Measurements from ENCODE around the gene GATAD2B. TPM values are rescaled to one million over a fixed set of nuclear protein-coding genes. Genes with fewer than 3 reads are reported as not detected.
A peak's percentile ranks its signal among the peaks of the same experiment; 100 is the strongest.

The GATAD2B gene
- total RNA-seq, 1 experiment from 2014 or later: 46.9 TPM

- TF ChIP-seq IRF1 (CRISPR knock-in tag; IDR thresholded peaks at IDR 0.05): no peak
- no peak for TF ChIP-seq GTF2I (CRISPR knock-in tag; conservative IDR thresholded peaks at IDR 0.05)
- TF ChIP-seq ZNF138 (CRISPR knock-in tag; conservative IDR thresholded peaks at IDR 0.05): no peak
- TF ChIP-seq ZNF317 (CRISPR knock-in tag; IDR thresholded peaks at IDR 0.05; ENCODE audit: borderline replicate concordance, low read depth): no peak
- no peak for TF ChIP-seq ZNF532 (CRISPR knock-in tag; IDR thresholded peaks at IDR 0.05; ENCODE audit: borderline replicate concordance)
- TF ChIP-seq RORB (CRISPR knock-in tag; IDR thresholded peaks at IDR 0.05): no peak
- no peak for TF ChIP-seq ZMAT4 (CRISPR knock-in tag; IDR thresholded peaks at IDR 0.05)
- no peak for TF ChIP-seq ZNF281 (CRISPR knock-in tag; IDR thresholded peaks at IDR 0.05)
These were observed 6.1 kb upstream of the GATAD2B start (continued) for GRCh38 chr1:153928791-153929341.

GRCh38 chr1:153928245-153928644 is 5.5 kb upstream of the GATAD2B start:
- Mint-ChIP-seq H3K27ac (peak overlapping the region; percentile 46), H3K36me3 (peaks cover 9% of the 10 kb centered on the region), H3K4me3 (no peak overlapping the region), H3K9me3 (no peaks in the 10 kb centered on the region), H3K4me1 (peaks cover 3% of the 10 kb centered on the region), H3K27me3 (ENCODE audit: low read depth) (no peaks in the 10 kb centered on the region)
- ATAC-seq: no peak
- ChIA-PET POLR2A (interaction anchor here (1.2 kb wide), 1 partner anchor 18 kb away, joined by 4 read pairs; no protein-coding TSS in a partner anchor), CTCF (interaction anchor here (1.6 kb wide), 1 partner anchor 107 kb away, joined by 3 read pairs; no protein-coding TSS in a partner anchor)
- TF ChIP-seq ESRRA (CRISPR knock-in tag; IDR thresholded peaks at IDR 0.05; ENCODE audit: borderline replicate concordance) (no peak), TCF7 (CRISPR knock-in tag; IDR thresholded peaks at IDR 0.05; ENCODE audit: low read depth) (no peak), ZNF263 (CRISPR knock-in tag; IDR thresholded peaks at IDR 0.05; ENCODE audit: low read depth) (no peak), CTCF (IDR thresholded peaks at IDR 0.05) (no peak), KAT7 (CRISPR knock-in tag; IDR thresholded peaks at IDR 0.05; ENCODE audit: borderline replicate concordance) (no peak), ZBTB43 (CRISPR knock-in tag; IDR thresholded peaks at IDR 0.05) (no peak), NR1H2 (CRISPR knock-in tag; IDR thresholded peaks at IDR 0.05) (no peak), ERG (CRISPR knock-in tag; IDR thresholded peaks at IDR 0.05) (no peak), ZNF281 (CRISPR knock-in tag; IDR thresholded peaks at IDR 0.05) (no peak), JUN (CRISPR knock-in tag; IDR thresholded peaks at IDR 0.05) (no peak)
- no peak for DNase-seq (ENCODE audit: low spot score)

Data from WTC11 (cell line).